HEK293 (cell line): Measurements from ENCODE around the gene TNFRSF1A.

Source experiments
- CTCF ChIA-PET: fragments of 350-600 bp; formaldehyde crosslinking; extraction: SDS; loops from one replicate; lab custom pipeline; 2021; ENCODE audit warnings: antibody characterized with exemption; lab: Yijun Ruan, JAX
- POLR2A ChIA-PET: fragments of 300-600 bp; formaldehyde crosslinking; extraction: SDS; loops from one replicate; lab custom pipeline; 2020; ENCODE audit warnings: antibody characterized with exemption, inconsistent platforms; lab: Yijun Ruan, JAX
- H3K27ac ChIP-seq: fragments of 200-500 bp; sonication (Bioruptor generic); 2 replicates; pipeline ENCODE4 v1.5.1; 2014; ENCODE audit warnings: low read depth, low read length, control low read depth, inconsistent platforms; ENCODE audit errors: extremely low read depth
- H3K36me3 ChIP-seq, 2 experiments: fragments of 200-500 bp in 1 of 2; sonication (Bioruptor generic) in 1 of 2; 1 replicate in 1 of 2; 2 replicates in 1 of 2; pipeline ENCODE4 v1.5.1; 2014 to 2017; ENCODE audit warnings: inconsistent platforms in 2 of 2, low read length in 2 of 2; ENCODE audit not compliant: control insufficient read depth in 2 of 2, insufficient read depth in 1 of 2
- H3K4me1 ChIP-seq: fragments of 200-500 bp; sonication (Bioruptor generic); 2 replicates; pipeline ENCODE4 v1.5.1; 2014; ENCODE audit warnings: mild to moderate bottlenecking, low read length, inconsistent platforms; ENCODE audit not compliant: control insufficient read depth, insufficient read depth
- H3K4me3 ChIP-seq: 2 replicates; pipeline ENCODE4 v1.5.1; 2011; ENCODE audit warnings: low read depth, mild to moderate bottlenecking, control low read depth, low read length, moderate library complexity
- H3K9me3 ChIP-seq: fragments of 200-500 bp; sonication (Bioruptor generic); 2 replicates; pipeline ENCODE4 v1.5.1; 2014; ENCODE audit warnings: low read depth, low read length, inconsistent platforms; ENCODE audit not compliant: control insufficient read depth, insufficient read depth
- ATF2 ChIP-seq: fragments of 450-650 bp; formaldehyde crosslinking; IDR thresholded peaks from 2 replicates; pipeline ENCODE4 v1.5.1; 2016; ENCODE audit warnings: missing biosample characterization, missing genetic modification characterization, low read depth
- BCL6B ChIP-seq: fragments of 450-650 bp; formaldehyde crosslinking; IDR thresholded peaks from 2 replicates; pipeline ENCODE4 v1.5.1; 2017; ENCODE audit warnings: missing biosample characterization, missing genetic modification characterization
- EGR2 ChIP-seq: fragments of 450-650 bp; formaldehyde crosslinking; IDR thresholded peaks from 2 replicates; pipeline ENCODE4 v1.5.1; 2016; ENCODE audit warnings: low read depth, missing biosample characterization, missing genetic modification characterization
- HIC1 ChIP-seq: fragments of 450-650 bp; formaldehyde crosslinking; IDR thresholded peaks from 2 replicates; pipeline ENCODE4 v1.5.1; 2016; ENCODE audit warnings: missing biosample characterization, missing genetic modification characterization
- KLF16 ChIP-seq: fragments of 450-650 bp; formaldehyde crosslinking; IDR thresholded peaks from 2 replicates; pipeline ENCODE4 v1.5.1; 2017; ENCODE audit warnings: missing biosample characterization, missing genetic modification characterization
- KLF9 ChIP-seq: fragments of 450-650 bp; formaldehyde crosslinking; IDR thresholded peaks from 2 replicates; pipeline ENCODE4 v1.5.1; 2016; ENCODE audit warnings: missing biosample characterization, missing genetic modification characterization, low read depth
- OSR2 ChIP-seq: fragments of 450-650 bp; formaldehyde crosslinking; IDR thresholded peaks from 2 replicates; pipeline ENCODE4 v1.5.1; 2016; ENCODE audit warnings: missing biosample characterization, missing genetic modification characterization
- PATZ1 ChIP-seq: fragments of 450-650 bp; formaldehyde crosslinking; IDR thresholded peaks from 2 replicates; pipeline ENCODE4 v1.5.1; 2016; ENCODE audit warnings: missing biosample characterization, missing genetic modification characterization
- SETDB1 ChIP-seq: IDR thresholded peaks from one replicate; pipeline ENCODE4 v1.6.1; 2017; ENCODE audit warnings: mild to moderate bottlenecking, low read length, moderate library complexity, mixed read lengths; ENCODE audit not compliant: insufficient read length
- SP2 ChIP-seq: fragments of 450-650 bp; formaldehyde crosslinking; IDR thresholded peaks from 2 replicates; pipeline ENCODE4 v1.5.1; 2016; ENCODE audit warnings: missing biosample characterization, missing genetic modification characterization
- SP3 ChIP-seq: fragments of 450-650 bp; formaldehyde crosslinking; IDR thresholded peaks from 2 replicates; pipeline ENCODE4 v1.5.1; 2016; ENCODE audit warnings: missing biosample characterization, missing genetic modification characterization
- TSHZ1 ChIP-seq: fragments of 450-650 bp; formaldehyde crosslinking; IDR thresholded peaks from 2 replicates; pipeline ENCODE4 v1.5.1; 2016; ENCODE audit warnings: missing biosample characterization, missing genetic modification characterization, borderline replicate concordance
- ZBTB20 ChIP-seq: fragments of 450-650 bp; formaldehyde crosslinking; IDR thresholded peaks from 2 replicates; pipeline ENCODE4 v1.5.1; 2016; ENCODE audit warnings: missing biosample characterization, missing genetic modification characterization
- ZBTB7A ChIP-seq: fragments of 450-650 bp; formaldehyde crosslinking; IDR thresholded peaks from 2 replicates; pipeline ENCODE4 v1.5.1; 2016; ENCODE audit warnings: low read depth, missing biosample characterization, missing genetic modification characterization
- ZEB2 ChIP-seq: fragments of 450-650 bp; formaldehyde crosslinking; IDR thresholded peaks from 2 replicates; pipeline ENCODE4 v1.5.1; 2016; ENCODE audit warnings: missing biosample characterization, missing genetic modification characterization
- ZNF10 ChIP-seq: fragments of 450-650 bp; formaldehyde crosslinking; IDR thresholded peaks from 2 replicates; pipeline ENCODE4 v1.5.1; 2017; ENCODE audit warnings: missing biosample characterization, missing genetic modification characterization
- ZNF23 ChIP-seq: fragments of 450-650 bp; formaldehyde crosslinking; IDR thresholded peaks from 2 replicates; pipeline ENCODE4 v1.5.1; 2016; ENCODE audit warnings: missing biosample characterization, missing genetic modification characterization, borderline replicate concordance
- ZNF416 ChIP-seq: fragments of 450-650 bp; formaldehyde crosslinking; IDR thresholded peaks from 2 replicates; pipeline ENCODE4 v1.5.1; 2016; ENCODE audit warnings: missing biosample characterization, missing genetic modification characterization
- ZNF529 ChIP-seq: fragments of 450-650 bp; formaldehyde crosslinking; IDR thresholded peaks from 2 replicates; pipeline ENCODE4 v1.5.1; 2017; ENCODE audit warnings: missing genetic modification characterization, missing biosample characterization; ENCODE audit not compliant: insufficient replicate concordance
- ZSCAN18 ChIP-seq: fragments of 450-650 bp; formaldehyde crosslinking; IDR thresholded peaks from 2 replicates; pipeline ENCODE4 v1.5.1; 2016; ENCODE audit warnings: missing biosample characterization, missing genetic modification characterization

Gene TNFRSF1A

GRCh38 chr12:6340745-6341416 is 995 bp downstream of the TNFRSF1A start (continued):
- TF ChIP-seq KLF16 (tag by site-specific recombination) = 0 out of 2 replicates have a peak, but pooled peaks have one; percentile 33
- TF ChIP-seq SP3 (tag by site-specific recombination) = 0 out of 2 replicates have a peak, but pooled peaks have one; percentile 15

- POLR2A ChIA-PET = interaction anchor here (0.5 to 2.6 kb wide), 5 partner anchors 11 to 225 kb away, joined by 3 to 16 read pairs (median 6); partner anchors contain the start of genes GAPDH and VAMP1
- Histone ChIP-seq H3K27ac (peak overlapping the region; percentile 84), H3K9me3 (no peaks in the 10 kb centered on the region), H3K36me3 (peaks cover 0 to 9% of the 10 kb centered on the region in 2 experiments; a peak in 1 of 3 replicates), H3K4me3 (peak overlapping the region; percentile 71), H3K4me1 (peaks cover 28% of the 10 kb centered on the region)
- CTCF ChIA-PET = interaction anchor here (0.9 to 1.2 kb wide), 4 partner anchors 13 to 125 kb away, joined by 3 to 4 read pairs (median 3); no protein-coding TSS in a partner anchor
- TF ChIP-seq BCL6B (tag by site-specific recombination) = no peak
- 0 out of 2 replicates have a peak, but pooled peaks have one; percentile 8 for TF ChIP-seq ZBTB7A (tag by site-specific recombination)
- no peak for TF ChIP-seq ZNF529 (tag by site-specific recombination)
- TF ChIP-seq ATF2 (tag by site-specific recombination) = peak; percentile 6; the same call in 1 of the 2 replicates
- peak; percentile 73 for TF ChIP-seq SP2 (tag by site-specific recombination)
- 0 out of 2 replicates have a peak, but pooled peaks have one; percentile 12 for TF ChIP-seq ZNF10 (tag by site-specific recombination)
- no peak for TF ChIP-seq ZNF23 (tag by site-specific recombination)
- peak; percentile 84 for TF ChIP-seq OSR2
- no peak for TF ChIP-seq TSHZ1 (tag by site-specific recombination)
- TF ChIP-seq SETDB1 = no peak
- peak; percentile 31; the same call in 1 of the 2 replicates for TF ChIP-seq ZEB2 (tag by site-specific recombination)
- TF ChIP-seq ZSCAN18 = no peak
- no peak for TF ChIP-seq ZNF416 (tag by site-specific recombination)
- peak; percentile 93 for TF ChIP-seq EGR2
- TF ChIP-seq HIC1 (tag by site-specific recombination) = peak; percentile 29; the same call in 1 of the 2 replicates
- TF ChIP-seq PATZ1 = peak; percentile 70
- 0 out of 2 replicates have a peak, but pooled peaks have one; percentile 8 for TF ChIP-seq KLF9 (tag by site-specific recombination)
- TF ChIP-seq ZBTB20 = peak; percentile 11; the same call in 1 of the 2 replicates
Observed at GRCh38 chr12:6340032-6340638, 1.7 kb downstream of the TNFRSF1A start.
